ENCODE data around the gene AARS2.
"Not testable (repeated sequence)": the region's sequence is repeated elsewhere in the genome, so short reads cannot be mapped to it uniquely, and the experiment has no call there.

The AARS2 gene

GRCh38 chr6:44328203-44328602 lies 15.1 kb upstream of the AARS2 start:
- not testable (repeated sequence) for DNase-seq

GRCh38 chr6:44327760-44328159 lies 14.6 kb upstream of the AARS2 start:
- no peak for DNase-seq

- no peak for DNase-seq
These were observed 13.9 kb upstream of the AARS2 start for GRCh38 chr6:44327096-44327495.

- DNase-seq: no peak
These were observed 8.1 kb upstream of the AARS2 start for GRCh38 chr6:44321210-44321609.

GRCh38 chr6:44317136-44317631 lies 4.0 kb upstream of the AARS2 start:
- not testable (repeated sequence) for DNase-seq

GRCh38 chr6:44316481-44316880 lies 3.3 kb upstream of the AARS2 start:
- no peak for DNase-seq

GRCh38 chr6:44315951-44316350 lies 2.8 kb upstream of the AARS2 start:
- DNase-seq: no peak

GRCh38 chr6:44315516-44315915 lies 2.4 kb upstream of the AARS2 start:
- no peak for DNase-seq

- DNase-seq: not testable (repeated sequence)
These were observed 1.5 kb upstream of the AARS2 start for GRCh38 chr6:44314657-44315056.

- no peak for DNase-seq
These were observed 1.4 kb downstream of the AARS2 start for GRCh38 chr6:44311767-44312166.

GRCh38 chr6:44311304-44311703 lies 1.8 kb downstream of the AARS2 start:
- DNase-seq: no peak

- DNase-seq: no peak
These were observed 2.9 kb downstream of the AARS2 start for GRCh38 chr6:44310241-44310640.

- DNase-seq: no peak
These were observed 3.5 kb downstream of the AARS2 start for GRCh38 chr6:44309631-44310030.

- DNase-seq: no peak
These were observed 4.1 kb downstream of the AARS2 start for GRCh38 chr6:44309092-44309491.

- no peak for DNase-seq
These were observed 5.9 kb downstream of the AARS2 start for GRCh38 chr6:44307217-44307616.

GRCh38 chr6:44306710-44307109 lies 6.4 kb downstream of the AARS2 start:
- DNase-seq: no peak

- DNase-seq: no peak
These were observed 7.9 kb downstream of the AARS2 start for GRCh38 chr6:44305200-44305725.

- DNase-seq: no peak
These were observed 8.6 kb downstream of the AARS2 start for GRCh38 chr6:44304282-44305199.

- no peak for DNase-seq
These were observed 9.3 kb downstream of the AARS2 start for GRCh38 chr6:44303842-44304241.

GRCh38 chr6:44302856-44303255 lies 10.3 kb downstream of the AARS2 start:
- DNase-seq: no peak

- DNase-seq: no peak
These were observed 11.2 kb downstream of the AARS2 start for GRCh38 chr6:44301782-44302564.

- DNase-seq: no peak
These were observed 12.0 kb downstream of the AARS2 start for GRCh38 chr6:44301106-44301505.

- no peak for DNase-seq
These were observed 12.8 kb downstream of the AARS2 start for GRCh38 chr6:44300292-44300823.

Data from T1000 (cell line).